Endothelial cell of umbilical vein (primary cell): ENCODE results near the gene SLC26A11. TPM values are rescaled to one million over a fixed set of nuclear protein-coding genes. Genes with fewer than 3 reads are reported as not detected.

Experiments used
- BruUV-seq: library from RNA; stranded (reverse); fragments of 400-500 nt; replicated peaks from 2 replicates; lab custom pipeline; 2021; lab: Mats Ljungman, UMichigan
- CTCF ChIA-PET: fragments of 300-600, 350-600 bp; sonication (Branson Sonifier 250); formaldehyde crosslinking; loops from one replicate; lab custom pipeline; 2021; ENCODE audit warnings: antibody characterized with exemption, inconsistent platforms; lab: Charles Lee
- POLR2A ChIA-PET: fragments of 300-600, 350-600 bp; sonication (Branson Sonifier 250); formaldehyde crosslinking; loops from one replicate; lab custom pipeline; 2021; ENCODE audit warnings: antibody characterized with exemption, inconsistent platforms; lab: Charles Lee
- DNase-seq: peaks from one replicate; pipeline ENCODE4 v3.0.0-alpha.2; 2011; ENCODE audit warnings: low read depth, low spot score
- FAIRE-seq: peaks from 2 replicates; lab custom pipeline; 2011; peaks lifted over from hg19 to GRCh38; lab: Jason Lieb, UNC
- H2AFZ ChIP-seq: 2 replicates; pipeline ENCODE4 v1.6.0; 2012; ENCODE audit warnings: low read depth, low read length, control low read depth, inconsistent platforms
- H3K27ac ChIP-seq: 2 replicates; pipeline ENCODE4 v1.5.1; 2011; ENCODE audit warnings: low read depth, mild to moderate bottlenecking, control low read depth, low read length, moderate library complexity; ENCODE audit not compliant: insufficient read depth
- H3K27me3 ChIP-seq, 2 experiments: 2 replicates each; pipeline versions ENCODE4 v1.6.0 to v1.6.1; 2011; ENCODE audit warnings: low read length in 2 of 2, mixed read lengths in 1 of 2; ENCODE audit not compliant: control insufficient read depth in 2 of 2, insufficient read depth in 2 of 2
- H3K36me3 ChIP-seq, 2 experiments: 2 replicates in 1 of 2; 3 replicates in 1 of 2; pipeline ENCODE4 v1.5.1; 2011; ENCODE audit warnings: low read length in 2 of 2, mild to moderate bottlenecking in 1 of 2, moderate library complexity in 1 of 2; ENCODE audit not compliant: control insufficient read depth in 2 of 2, insufficient read depth in 2 of 2; ENCODE audit errors: extremely low read depth in 1 of 2
- H3K4me1 ChIP-seq: 3 replicates; pipeline ENCODE4 v1.5.1; 2011; ENCODE audit warnings: mild to moderate bottlenecking, low read length; ENCODE audit not compliant: control insufficient read depth, insufficient read depth; ENCODE audit errors: extremely low read depth
- H3K4me2 ChIP-seq: 2 replicates; pipeline ENCODE4 v1.6.1; 2011; ENCODE audit warnings: low read length, control low read depth, mixed read lengths; ENCODE audit not compliant: insufficient read depth
- H3K4me3 ChIP-seq, 3 experiments: fragments of 200-600 bp in 1 of 3; sonication (generic), shearing (Covaris generic) in 1 of 3; replicated peaks in 1 of 3; 2 replicates each; pipeline ENCODE4 v1.5.1; 2011 to 2016; ENCODE audit warnings: control low read depth in 3 of 3, low read length in 3 of 3, mild to moderate bottlenecking in 2 of 3, inconsistent platforms in 1 of 3, low read depth in 1 of 3, moderate library complexity in 1 of 3; ENCODE audit not compliant: insufficient read depth in 1 of 3
- H3K79me2 ChIP-seq: 2 replicates; pipeline ENCODE4 v1.6.0; 2012; ENCODE audit warnings: low read length, inconsistent platforms; ENCODE audit not compliant: control insufficient read depth, insufficient read depth
- H3K9ac ChIP-seq: replicated peaks from 2 replicates; pipeline ENCODE3; 2011; ENCODE audit warnings: low read length, control low read depth; ENCODE audit not compliant: insufficient read depth; ENCODE audit errors: extremely low read depth
- H3K9me1 ChIP-seq: replicated peaks from 3 replicates; pipeline ENCODE4 v1.6.0; 2011; ENCODE audit warnings: mild to moderate bottlenecking, low read length; ENCODE audit not compliant: control insufficient read depth, insufficient read depth; ENCODE audit errors: extremely low read depth
- H3K9me3 ChIP-seq: replicated peaks from 2 replicates; pipeline ENCODE4 v1.5.1; 2012; ENCODE audit warnings: low read length, inconsistent platforms; ENCODE audit not compliant: control insufficient read depth, insufficient read depth
- H4K20me1 ChIP-seq: replicated peaks from 2 replicates; pipeline ENCODE3; 2011; ENCODE audit warnings: mild to moderate bottlenecking, low read length; ENCODE audit not compliant: control insufficient read depth, insufficient read depth; ENCODE audit errors: extremely low read depth
- FOS ChIP-seq: IDR thresholded peaks from 2 replicates; pipeline ENCODE4 v1.6.1; 2011; ENCODE audit warnings: mild to moderate bottlenecking, low read length, moderate library complexity, borderline replicate concordance; ENCODE audit not compliant: insufficient read depth
- JUN ChIP-seq: IDR thresholded peaks from 2 replicates; pipeline ENCODE4 v1.6.1; 2011; ENCODE audit warnings: borderline replicate concordance, low read depth; ENCODE audit not compliant: insufficient read length, insufficient read depth
- MYC ChIP-seq: IDR thresholded peaks from one replicate; pipeline ENCODE4 v1.6.1; 2011; ENCODE audit warnings: mild to moderate bottlenecking, low read depth, low read length
- POLR2A ChIP-seq: IDR thresholded peaks from 2 replicates; pipeline ENCODE4 v1.6.1; 2012; ENCODE audit warnings: low read depth, mild to moderate bottlenecking, control low read depth, low read length
- dilution Hi-C: fragments of 300-500 bp; cut with MboI; formaldehyde crosslinking; loops from one replicate; pipeline ENCODE4 v1.15.0; 2019; ENCODE audit warnings: low sequenced_read_pairs; ENCODE audit not compliant: extremely low pct_ligation_motif_present
- intact Hi-C: fragments of 100-400 bp; cut with micrococcal nuclease; formaldehyde crosslinking; loops from one replicate; pipeline ENCODE4 v1.10.0; 2022
- polyA plus RNA-seq, 4 experiments: library from polyadenylated mRNA; depleted of rRNA in 3 of 4; stranded (reverse) in 3 of 4; unstranded in 1 of 4; fragments of >200 nt; gene quantifications; 2 replicates each; pipeline versions ENCODE4 v1.2.1 to v1.2.3, GENCODE V29; 2011 to 2012; ENCODE audit warnings: missing spikeins in 1 of 4
- total RNA-seq: library from RNA; stranded (reverse); gene quantifications from 2 replicates; pipeline ENCODE4 v1.2.3, GENCODE V29; 2021

SLC26A11 gene
- total and polyA plus RNA-seq, 2 donors (not counting 3 experiments of a cell fraction or from before 2014, with no cell fraction given) = 25.2 to 33.0 TPM

GRCh38 chr17:80237386-80237785 lies 17.2 kb downstream of the SLC26A11 start:
- no peak for DNase-seq
- H3K4me3 ChIP-seq = no peak overlapping the region
- no peak overlapping the region for H3K9ac ChIP-seq
- TF ChIP-seq POLR2A = no peak
- dilution Hi-C loops = no loop called here
- H4K20me1 ChIP-seq = no peaks in the 10 kb centered on the region
- H3K27ac ChIP-seq = no peak overlapping the region
- no peaks in the 10 kb centered on the region for H3K27me3 ChIP-seq
- intact Hi-C loops = no loop called here
- ChIA-PET POLR2A (no interaction called here), CTCF (interaction anchor here (0.5 to 1.4 kb wide), 2 partner anchors 10 to 18 kb away, joined by 3 to 4 read pairs; no protein-coding TSS in a partner anchor)
- no peaks in the 10 kb centered on the region for H3K9me3 ChIP-seq
- no peaks in the 10 kb centered on the region for H3K79me2 ChIP-seq
- no peak overlapping the region for H2AFZ ChIP-seq
- no TSS peak for BruUV-seq
- no peaks in the 10 kb centered on the region for H3K9me1 ChIP-seq
- H3K36me3 ChIP-seq = peaks cover 2 to 9% of the 10 kb centered on the region in 2 experiments
- H3K4me2 ChIP-seq = no peak overlapping the region
- FAIRE-seq = no peak
- H3K4me1 ChIP-seq = no peaks in the 10 kb centered on the region

DNA sequence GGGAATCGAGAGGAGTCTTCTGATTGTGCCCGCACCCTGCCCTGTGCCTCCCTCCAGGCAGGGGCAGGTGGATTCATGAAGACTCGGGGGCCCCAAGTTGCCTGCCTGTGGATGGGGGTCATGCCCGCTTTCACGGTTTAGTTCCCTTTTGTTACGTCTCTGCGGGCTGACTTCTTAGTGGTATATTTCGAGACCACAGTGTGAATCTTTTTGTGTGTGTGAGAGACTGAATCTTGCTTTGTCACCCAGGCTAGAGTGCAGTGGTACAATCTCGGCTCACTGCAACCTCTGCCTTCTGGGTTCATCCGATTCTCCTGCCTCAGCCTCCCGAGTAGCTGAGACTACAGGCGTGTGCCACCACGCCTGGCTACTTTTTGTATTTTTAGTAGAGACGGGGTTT lies 22.3 kb downstream of the SLC26A11 start:
- H3K9me1 ChIP-seq = no peaks in the 10 kb centered on the region
- H3K36me3 ChIP-seq = peaks cover 2 to 19% of the 10 kb centered on the region in 2 experiments
- CTCF ChIA-PET = no interaction called here
- FAIRE-seq = no peak
- H3K4me2 ChIP-seq = no peak overlapping the region
- no peak overlapping the region for H2AFZ ChIP-seq
- POLR2A ChIA-PET = no interaction called here
- H3K4me3 ChIP-seq = no peak overlapping the region
- H4K20me1 ChIP-seq = no peaks in the 10 kb centered on the region
- H3K9ac ChIP-seq = no peak overlapping the region
- BruUV-seq = no TSS peak
- H3K27me3 ChIP-seq = no peaks in the 10 kb centered on the region
- dilution Hi-C loops = no loop called here
- TF ChIP-seq FOS = no peak
- no peak for TF ChIP-seq JUN
- no peak for TF ChIP-seq MYC
- no peaks in the 10 kb centered on the region for H3K4me1 ChIP-seq
- no peaks in the 10 kb centered on the region for H3K9me3 ChIP-seq
- no peaks in the 10 kb centered on the region for H3K79me2 ChIP-seq
- intact Hi-C loops = no loop called here
- no peak for DNase-seq
- no peak overlapping the region for H3K27ac ChIP-seq
